DMS79 (cell line): ENCODE results near the gene NFIB.

ENCODE experiments used
- DNase-seq: peaks from one replicate; lab custom pipeline; 2025; lab: John Stamatoyannopoulos, UW

Gene NFIB

DNA sequence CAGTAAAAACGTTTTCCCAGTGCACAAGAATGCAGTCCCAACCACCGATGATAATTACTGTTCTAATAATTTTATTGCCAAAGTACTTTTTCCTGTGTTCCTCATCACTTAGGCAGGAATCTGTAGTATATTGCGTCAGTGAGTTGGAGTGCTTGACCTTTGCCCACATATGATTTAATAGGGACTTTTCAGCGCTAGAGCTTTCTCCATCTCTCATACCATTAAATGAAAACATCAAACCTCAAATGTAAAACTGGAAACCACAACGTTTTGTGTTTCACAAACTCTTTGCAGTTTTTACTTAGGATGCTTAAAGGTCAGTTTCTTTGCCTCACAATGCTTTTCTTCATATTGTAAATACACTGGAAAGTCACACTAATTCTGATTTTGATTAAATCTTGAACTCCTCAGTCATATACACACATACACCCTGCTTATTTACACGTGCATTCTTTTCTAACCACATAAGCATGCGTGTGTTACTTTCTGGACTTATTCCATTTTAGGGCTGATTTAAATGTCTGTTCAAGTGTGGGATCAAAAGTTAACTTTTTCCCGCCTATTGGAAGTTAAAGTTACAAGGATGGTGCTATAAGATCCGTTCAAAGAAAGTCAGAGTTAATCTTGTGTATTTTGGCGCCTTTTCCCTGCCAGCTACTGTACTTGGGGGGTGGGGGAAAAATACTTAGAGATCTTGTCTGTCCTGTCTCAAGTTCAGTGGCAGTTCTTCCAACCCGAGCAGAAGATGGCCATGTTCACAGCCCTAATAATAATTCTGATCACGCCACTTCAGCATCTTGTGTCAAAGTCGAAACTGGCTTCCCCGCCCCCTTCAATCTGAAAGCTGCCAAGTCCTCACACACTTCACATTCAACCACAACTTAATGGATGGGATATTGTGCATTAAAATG lies 6.6 kb upstream of the NFIB start:
- DNase-seq, result peak; percentile 65

GRCh38 chr9:14318934-14319580 lies 5.1 kb upstream of the NFIB start:
- no peak for DNase-seq

DNA sequence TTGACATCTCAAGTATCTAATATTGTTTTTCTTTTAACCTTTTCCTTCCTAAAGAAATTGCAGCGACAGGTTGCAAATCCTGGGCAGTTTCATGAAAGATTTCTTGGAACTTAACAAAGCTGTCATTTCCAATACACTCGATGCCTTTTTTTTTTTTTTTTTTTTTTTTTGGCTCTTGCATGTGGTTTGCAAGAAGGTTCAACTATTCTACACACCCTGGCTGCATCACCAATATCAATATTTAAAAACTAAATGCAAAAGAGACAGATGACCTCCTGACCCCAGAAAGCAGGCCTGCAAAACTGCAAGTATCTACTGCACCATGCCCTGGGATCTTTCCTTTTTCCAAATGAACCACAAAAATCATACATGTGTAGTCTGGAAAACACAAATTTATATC lies 4.4 kb upstream of the NFIB start:
- no peak for DNase-seq

DNA sequence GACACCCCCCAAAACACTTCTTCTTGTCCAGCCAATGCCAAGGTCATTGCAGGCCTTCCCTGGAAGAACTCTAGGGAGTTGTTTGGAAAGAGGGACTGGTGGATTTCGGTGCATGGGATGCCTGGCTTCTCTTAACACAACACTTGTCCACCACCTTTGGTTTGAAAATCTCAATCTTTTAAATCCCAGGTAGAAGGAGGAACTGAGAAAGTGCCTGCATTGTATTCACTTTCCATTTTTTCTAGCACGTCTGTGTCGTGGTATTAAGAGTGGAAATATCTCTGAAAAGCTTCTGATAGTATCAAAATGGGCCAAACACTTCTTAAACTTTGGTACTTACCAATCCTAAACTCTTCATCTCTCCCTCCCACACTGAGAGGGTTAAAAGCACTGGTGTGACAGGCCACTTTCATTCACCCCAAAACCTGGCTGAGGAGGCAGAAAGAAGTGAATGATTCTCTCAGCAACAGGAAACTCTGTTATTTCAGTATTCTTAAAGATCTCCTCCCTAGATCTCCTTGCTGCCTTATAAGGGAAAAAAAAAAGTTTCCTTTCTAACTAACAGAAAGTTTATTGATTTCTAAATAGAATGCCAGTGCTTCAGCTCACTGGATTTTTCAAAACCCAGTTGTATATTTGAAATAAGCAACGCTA lies 3.9 kb upstream of the NFIB start:
- DNase-seq, result no peak

- peak; percentile 51 for DNase-seq
These were observed 2.8 kb upstream of the NFIB start for GRCh38 chr9:14316602-14317300.

- DNase-seq, result peak; percentile 78
These were observed 2.1 kb upstream of the NFIB start for GRCh38 chr9:14315875-14316601.

- peak; percentile 67 for DNase-seq
These were observed 1.3 kb upstream of the NFIB start for GRCh38 chr9:14314929-14315874.

- DNase-seq, result peak; percentile 78
These were observed 535 bp upstream of the NFIB start for GRCh38 chr9:14314424-14314928.

GRCh38 chr9:14313378-14313940 lies 482 bp downstream of the NFIB start:
- no peak for DNase-seq

DNA sequence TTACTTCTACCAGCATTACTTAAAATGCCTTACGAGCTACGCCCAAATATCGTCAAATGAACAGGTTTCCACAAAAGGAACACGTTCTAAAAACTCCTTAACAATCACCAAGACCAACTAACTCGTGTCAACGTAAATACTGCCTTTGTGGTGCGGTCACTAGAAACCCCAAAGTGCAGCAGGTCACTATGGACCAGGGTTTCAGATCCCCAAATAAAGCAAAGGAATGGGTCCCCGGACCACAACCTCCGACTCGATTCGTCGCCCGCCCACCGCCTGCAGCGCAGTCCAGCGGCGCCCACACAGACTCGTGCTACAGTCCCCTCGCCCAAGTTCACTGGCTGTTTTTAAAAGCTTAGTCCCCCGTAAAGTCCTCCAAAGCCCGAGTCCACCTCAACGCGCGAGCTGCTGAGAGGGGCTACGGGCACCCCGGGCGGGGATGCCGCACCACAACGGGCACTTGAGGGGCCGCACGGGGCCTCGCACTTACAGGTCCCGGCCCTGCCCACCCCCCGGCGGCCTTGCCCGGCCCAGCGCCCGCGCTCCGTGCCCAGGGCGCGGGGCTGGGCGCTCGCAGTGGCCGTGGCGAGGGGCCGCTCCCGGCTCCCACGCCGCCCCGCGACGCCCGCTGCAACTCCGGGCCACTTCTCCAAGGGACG lies 1.1 kb downstream of the NFIB start:
- peak; percentile 37 for DNase-seq

GRCh38 chr9:14311956-14312685 lies 1.8 kb downstream of the NFIB start:
- DNase-seq, result no peak

DNA sequence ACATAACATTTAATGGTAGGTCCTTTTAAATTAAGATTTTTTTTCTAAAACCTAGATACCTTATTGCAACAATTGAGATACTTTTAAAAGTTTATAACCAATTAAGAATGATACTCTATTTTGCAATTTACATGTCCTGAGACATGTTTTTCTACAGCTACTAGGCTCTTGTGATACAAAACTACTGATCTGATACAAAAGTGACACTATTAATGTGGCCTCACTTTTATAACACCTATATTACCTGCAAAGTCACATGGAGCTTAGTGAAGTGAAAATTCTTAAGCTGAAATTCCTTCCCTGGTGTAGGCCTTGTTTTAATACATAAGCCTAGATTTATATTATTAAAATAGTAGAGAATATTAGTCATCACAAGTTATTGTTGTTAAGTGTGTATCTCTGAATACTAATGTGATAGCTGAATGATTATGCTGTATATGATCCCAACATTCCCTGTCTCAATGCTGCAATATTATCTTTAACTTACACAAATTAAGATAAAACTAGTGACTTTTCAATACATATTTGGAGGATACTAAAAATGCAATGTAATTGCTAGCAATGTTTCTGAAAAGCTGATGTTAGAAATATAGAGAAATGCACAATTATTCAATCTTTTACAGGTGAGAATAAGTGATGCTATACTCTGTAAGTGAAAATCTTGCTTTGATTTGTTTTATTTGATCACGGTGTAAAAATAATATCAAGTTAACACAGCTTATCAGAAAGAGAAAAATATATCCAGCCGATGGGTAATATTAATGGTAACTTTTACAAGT lies 2.6 kb downstream of the NFIB start:
- DNase-seq, result no peak

DNA sequence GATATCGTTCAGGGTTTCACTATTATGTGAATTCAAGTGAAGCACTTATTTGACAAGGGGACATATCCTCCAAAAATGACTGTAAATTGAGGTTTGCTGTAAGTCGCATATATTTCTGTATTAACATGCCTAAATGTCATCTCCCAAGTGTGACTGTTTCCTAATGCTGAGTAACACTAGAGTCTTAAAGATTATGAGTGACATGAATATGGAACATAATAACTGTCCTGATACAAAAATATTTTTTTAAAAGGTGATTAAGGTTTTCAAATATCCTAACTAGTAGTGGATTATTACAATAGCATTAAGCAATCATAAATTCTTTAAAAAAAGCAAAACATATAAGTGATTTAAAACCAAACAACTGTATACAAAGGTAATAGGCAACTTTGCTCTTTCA lies 3.6 kb downstream of the NFIB start:
- no peak for DNase-seq

- DNase-seq, result peak; percentile 45
These were observed 4.5 kb downstream of the NFIB start for GRCh38 chr9:14309403-14309802.

DNA sequence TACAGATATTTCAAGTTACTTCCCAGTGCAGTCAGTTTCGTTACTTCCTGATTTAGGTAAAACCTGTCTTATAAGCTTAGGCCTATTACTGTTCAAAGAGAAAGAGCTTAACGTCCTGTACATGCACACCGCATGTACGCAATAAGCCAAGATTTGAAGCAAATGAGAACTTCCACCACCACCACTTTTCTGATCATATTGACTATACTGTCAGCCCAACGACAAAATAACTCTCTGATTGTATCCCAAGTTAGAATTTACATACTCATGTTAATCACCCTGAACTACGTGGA lies 5.1 kb downstream of the NFIB start:
- no peak for DNase-seq

DNA sequence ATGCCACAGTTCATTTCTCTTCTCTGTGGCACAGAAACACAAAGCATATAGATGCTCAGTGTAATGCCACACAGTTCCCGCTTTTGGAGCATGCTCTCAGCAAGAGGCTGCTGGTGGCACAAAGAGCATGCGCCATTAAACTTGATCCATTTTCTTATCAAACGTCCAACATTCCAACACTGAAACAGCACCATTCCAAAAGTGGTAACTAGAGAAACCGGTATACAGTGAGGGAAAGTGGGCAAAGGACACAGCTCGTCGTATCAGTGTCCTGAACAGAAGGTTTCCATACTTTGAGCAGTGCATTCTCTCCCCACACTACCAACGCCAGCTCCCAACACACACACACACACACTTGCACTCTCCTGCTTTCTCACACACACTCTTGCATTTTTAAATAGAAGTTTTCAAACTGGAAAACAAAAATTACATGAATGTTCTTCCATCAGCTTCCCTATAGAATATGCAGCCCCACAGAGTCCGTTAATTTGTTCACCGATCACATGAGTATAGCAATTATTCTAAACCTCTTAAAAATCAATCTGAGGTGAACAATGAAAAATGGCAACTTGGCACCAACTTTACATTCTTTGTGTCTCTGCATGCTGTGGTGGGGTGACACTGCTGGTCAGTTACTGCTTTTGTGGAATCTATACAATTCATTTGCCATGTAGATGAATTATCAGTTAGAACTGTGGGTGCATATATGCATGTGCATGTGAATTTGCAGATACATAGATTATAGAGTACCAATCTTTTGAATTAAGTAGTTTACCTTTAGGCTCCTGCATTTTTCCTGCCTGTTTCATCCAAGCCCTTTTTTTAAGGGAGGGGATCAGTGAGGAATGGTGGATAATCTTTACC lies 5.7 kb downstream of the NFIB start:
- peak; percentile 24 for DNase-seq
